PC-3 (cell line): Measurements from ENCODE around the gene SLC7A5. TPM values are rescaled to one million over a fixed set of nuclear protein-coding genes. Genes with fewer than 3 reads are reported as not detected.

ENCODE experiments used
- ATAC-seq: fragments of 200-7000 bp; cut with Tn5 transposase; 2 replicates; pipeline ENCODE4 v1.9.1; 2020; ENCODE audit warnings: mild to moderate bottlenecking, moderate library complexity
- BruUV-seq: library from RNA; stranded (reverse); fragments of 400-500 nt; replicated peaks from 2 replicates; lab custom pipeline; 2021; lab: Mats Ljungman, UMichigan
- CTCF ChIA-PET: fragments of 300-600 bp; sonication (Branson Sonifier 250); formaldehyde crosslinking; loops from one replicate; lab custom pipeline; 2022; ENCODE audit warnings: antibody characterized with exemption; lab: Charles Lee
- POLR2A ChIA-PET: fragments of 300-600 bp; sonication (Branson Sonifier 250); formaldehyde crosslinking; loops from one replicate; lab custom pipeline; 2022; ENCODE audit warnings: antibody characterized with exemption; ENCODE audit not compliant: unreplicated experiment; lab: Charles Lee
- DNase-seq: peaks from one replicate; pipeline ENCODE4 v3.0.0-alpha.2; 2015
- H2AFZ ChIP-seq: fragments of 300-600 bp; sonication (generic); 2 replicates; pipeline ENCODE4 v1.6.0; 2016; ENCODE audit warnings: antibody characterized with exemption, low read length
- H3F3A ChIP-seq: fragments of 300-600 bp; sonication (generic); one replicate; pipeline ENCODE4 v1.6.0; 2017; ENCODE audit warnings: antibody characterized with exemption, low read length, control low read depth, mild to moderate bottlenecking; ENCODE audit not compliant: unreplicated experiment
- H3K27ac ChIP-seq: fragments of 300-600 bp; sonication (generic); 2 replicates; pipeline ENCODE4 v1.5.1; 2016; ENCODE audit warnings: mild to moderate bottlenecking, low read length
- H3K27me3 ChIP-seq: fragments of 300-600 bp; sonication (generic); 2 replicates; pipeline ENCODE4 v1.6.1; 2016; ENCODE audit warnings: low read length, mixed read lengths
- H3K36me3 ChIP-seq: fragments of 300-600 bp; sonication (generic); 2 replicates; pipeline ENCODE4 v1.6.1; 2016; ENCODE audit warnings: low read depth, mixed run types, low read length, mixed read lengths
- H3K4me1 ChIP-seq: fragments of 300-600 bp; sonication (generic); 2 replicates; pipeline ENCODE4 v1.5.1; 2016; ENCODE audit warnings: low read length; ENCODE audit not compliant: insufficient read depth
- H3K4me2 ChIP-seq: fragments of 300-600 bp; sonication (generic); 2 replicates; pipeline ENCODE4 v1.6.0; 2016; ENCODE audit warnings: low read length
- H3K4me3 ChIP-seq: fragments of 300-600 bp; sonication (generic); 2 replicates; pipeline ENCODE4 v1.5.1; 2016; ENCODE audit warnings: mild to moderate bottlenecking, low read length, mixed read lengths
- H3K79me2 ChIP-seq: fragments of 300-600 bp; sonication (generic); 2 replicates; pipeline ENCODE4 v1.6.1; 2017; ENCODE audit warnings: low read length, mixed read lengths
- H3K9ac ChIP-seq: fragments of 300-600 bp; sonication (generic); 2 replicates; pipeline ENCODE4 v1.6.0; 2016; ENCODE audit warnings: mild to moderate bottlenecking, low read length
- H3K9me2 ChIP-seq: fragments of 300-600 bp; sonication (generic); replicated peaks from 2 replicates; pipeline ENCODE4 v1.6.1; 2016; ENCODE audit warnings: mixed run types, low read length, mixed read lengths
- H3K9me3 ChIP-seq: fragments of 300-600 bp; sonication (generic); 2 replicates; pipeline ENCODE4 v1.6.1; 2016; ENCODE audit warnings: low read length, mixed read lengths
- H4K20me1 ChIP-seq: fragments of 300-600 bp; sonication (generic); 2 replicates; pipeline ENCODE4 v1.6.1; 2016; ENCODE audit warnings: low read length, mixed read lengths
- EZH2 ChIP-seq: fragments of 300-600 bp; sonication (generic); IDR thresholded peaks from one replicate; pipeline ENCODE4 v1.6.1; 2017; ENCODE audit warnings: antibody characterized with exemption, mild to moderate bottlenecking, low read length; ENCODE audit not compliant: unreplicated experiment
- EZH2phosphoT487 ChIP-seq: fragments of 300-600 bp; sonication (generic); IDR thresholded peaks from 2 replicates; pipeline ENCODE4 v1.6.1; 2018; ENCODE audit warnings: mild to moderate bottlenecking, antibody characterized with exemption, low read length, borderline replicate concordance
- intact Hi-C: fragments of 100-400 bp; cut with micrococcal nuclease; formaldehyde crosslinking; loops from 2 replicates; pipeline ENCODE4 v1.9.0; 2023
- total RNA-seq: library from RNA; depleted of rRNA; stranded (reverse); fragments of >200 nt; gene quantifications from 2 replicates; pipeline ENCODE4 v1.2.3, GENCODE V29; 2014
- TF ChIP-seq, protein P1 (sequence below): fragments of 300-600 bp; sonication (generic); conservative IDR thresholded peaks from 2 replicates; pipeline ENCODE4 v1.5.1; 2017; ENCODE audit warnings: antibody characterized with exemption, low read depth, mild to moderate bottlenecking, low read length

The SLC7A5 gene
- total RNA-seq, 1 experiment from 2014 or later = 93.2 TPM

DNA sequence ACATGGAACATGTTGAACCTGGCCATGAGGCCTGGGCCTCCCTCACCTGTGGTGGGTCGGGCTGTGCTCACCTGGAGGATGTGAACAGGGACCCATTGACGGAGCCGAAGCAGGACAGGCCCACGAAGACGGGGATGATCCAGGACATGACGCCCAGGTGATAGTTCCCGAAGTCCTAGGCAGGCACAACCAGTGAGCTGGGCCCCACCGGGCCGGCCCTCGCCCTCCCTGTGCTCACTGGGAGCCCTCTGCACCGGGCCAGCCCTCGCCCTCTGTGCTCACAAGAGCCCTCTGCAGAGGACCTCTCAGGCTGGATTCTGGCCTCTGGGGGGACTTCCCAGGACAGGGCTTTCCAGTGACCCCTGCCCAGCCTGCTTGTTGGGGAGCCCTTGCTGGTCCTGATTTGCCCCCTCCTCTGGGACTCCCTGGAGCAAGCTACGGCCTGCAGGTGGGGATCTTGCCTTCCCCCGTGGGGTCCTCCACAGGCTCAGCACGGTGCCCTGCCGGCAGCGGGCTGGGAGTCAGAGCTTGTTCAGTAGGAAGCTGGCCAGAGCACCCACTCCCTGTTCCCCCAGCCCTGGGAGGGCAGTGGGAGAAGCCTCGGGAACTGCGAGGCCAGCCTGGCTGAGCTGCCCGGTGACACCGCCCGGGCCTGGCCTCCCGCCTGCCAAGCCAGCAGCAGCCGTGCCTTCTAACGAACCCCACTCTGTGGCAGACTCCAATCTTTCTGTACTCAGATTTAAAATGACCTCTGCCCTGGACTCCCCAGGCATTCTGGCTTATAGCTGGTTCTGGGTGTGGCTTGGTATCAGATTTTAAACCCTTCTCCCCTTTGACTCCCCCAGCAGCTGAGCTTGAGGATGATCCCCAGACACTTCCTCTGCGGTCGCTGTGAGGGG, 30.4 kb downstream of the SLC7A5 start:
- POLR2A ChIA-PET = no interaction called here
- ATAC-seq (no peak), DNase-seq (no peak)
- no peaks in the 10 kb centered on the region for H3K9me2 ChIP-seq
- H3K79me2 ChIP-seq = peaks cover 18% of the 10 kb centered on the region
- H3K4me2 ChIP-seq = no peak overlapping the region
- H3K9ac ChIP-seq = no peak overlapping the region
- CTCF ChIA-PET = interaction anchor here (0.5 kb wide), 1 partner anchor 33 kb away, joined by 3 read pairs; no protein-coding TSS in a partner anchor
- no peaks in the 10 kb centered on the region for H3K9me3 ChIP-seq
- H3F3A ChIP-seq = no peaks in the 10 kb centered on the region
- H4K20me1 ChIP-seq = peaks cover 10% of the 10 kb centered on the region
- BruUV-seq = no TSS peak
- H3K36me3 ChIP-seq = peaks cover 41% of the 10 kb centered on the region; the same call in 1 of the 2 replicates
- H3K4me3 ChIP-seq = no peak overlapping the region
- TF ChIP-seq EZH2 = no peak
- H3K27me3 ChIP-seq = no peaks in the 10 kb centered on the region
- H3K4me1 ChIP-seq = no peaks in the 10 kb centered on the region
- H3K27ac ChIP-seq = no peak overlapping the region
- no peak overlapping the region for H2AFZ ChIP-seq
- intact Hi-C loops = no loop called here

DNA sequence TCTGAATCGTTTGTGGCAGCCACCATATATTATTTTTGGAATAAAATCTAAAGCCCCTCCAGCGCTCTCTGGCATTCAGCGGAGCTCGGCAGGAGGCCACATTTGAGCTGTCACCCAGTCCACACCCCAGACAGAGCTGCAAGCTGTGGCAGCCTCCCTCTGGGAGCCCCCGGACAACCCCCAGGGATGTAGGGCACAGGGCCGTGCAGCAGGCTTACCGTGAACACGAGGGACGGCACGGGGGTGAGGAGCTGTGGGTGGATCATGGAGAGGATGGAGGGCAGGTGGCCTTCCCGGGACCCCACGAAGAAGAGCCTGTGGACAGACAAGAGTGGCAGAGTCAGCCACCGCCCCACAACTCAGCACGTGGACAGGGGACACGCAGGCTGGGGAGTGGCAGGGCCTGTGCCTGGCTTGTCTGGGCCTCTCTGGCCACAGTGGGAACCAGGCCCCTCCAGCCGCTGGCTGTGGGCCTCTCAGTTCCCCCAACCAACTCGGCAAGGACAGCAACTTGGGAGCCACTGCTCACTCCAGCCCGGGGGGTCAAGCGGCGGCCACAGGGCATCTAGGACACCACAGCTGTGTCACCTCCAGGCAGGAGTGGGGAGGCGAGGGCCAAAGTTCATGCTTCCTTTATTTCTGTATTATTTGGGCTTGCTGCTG, 31.5 kb downstream of the SLC7A5 start:
- BruUV-seq = no TSS peak
- Histone ChIP-seq H4K20me1 (peaks cover 8% of the 10 kb centered on the region), H3K4me3 (no peak overlapping the region), H3K4me2 (no peak overlapping the region), H3K4me1 (no peaks in the 10 kb centered on the region), H3K27ac (no peak overlapping the region), H2AFZ (no peak overlapping the region), H3K79me2 (peaks cover 8% of the 10 kb centered on the region; the same call in 1 of the 2 replicates), H3K27me3 (no peaks in the 10 kb centered on the region), H3K9me3 (no peaks in the 10 kb centered on the region), H3K9me2 (no peaks in the 10 kb centered on the region), H3K9ac (no peak overlapping the region), H3K36me3 (peaks cover 41% of the 10 kb centered on the region; the same call in 1 of the 2 replicates), H3F3A (no peaks in the 10 kb centered on the region)
- ATAC-seq (no peak), DNase-seq (no peak)
- CTCF ChIA-PET = no interaction called here
- POLR2A ChIA-PET = no interaction called here
- intact Hi-C loops = no loop called here
- TF ChIP-seq EZH2phosphoT487 (no peak), EZH2 (no peak)
- TF ChIP-seq, protein P1, sequence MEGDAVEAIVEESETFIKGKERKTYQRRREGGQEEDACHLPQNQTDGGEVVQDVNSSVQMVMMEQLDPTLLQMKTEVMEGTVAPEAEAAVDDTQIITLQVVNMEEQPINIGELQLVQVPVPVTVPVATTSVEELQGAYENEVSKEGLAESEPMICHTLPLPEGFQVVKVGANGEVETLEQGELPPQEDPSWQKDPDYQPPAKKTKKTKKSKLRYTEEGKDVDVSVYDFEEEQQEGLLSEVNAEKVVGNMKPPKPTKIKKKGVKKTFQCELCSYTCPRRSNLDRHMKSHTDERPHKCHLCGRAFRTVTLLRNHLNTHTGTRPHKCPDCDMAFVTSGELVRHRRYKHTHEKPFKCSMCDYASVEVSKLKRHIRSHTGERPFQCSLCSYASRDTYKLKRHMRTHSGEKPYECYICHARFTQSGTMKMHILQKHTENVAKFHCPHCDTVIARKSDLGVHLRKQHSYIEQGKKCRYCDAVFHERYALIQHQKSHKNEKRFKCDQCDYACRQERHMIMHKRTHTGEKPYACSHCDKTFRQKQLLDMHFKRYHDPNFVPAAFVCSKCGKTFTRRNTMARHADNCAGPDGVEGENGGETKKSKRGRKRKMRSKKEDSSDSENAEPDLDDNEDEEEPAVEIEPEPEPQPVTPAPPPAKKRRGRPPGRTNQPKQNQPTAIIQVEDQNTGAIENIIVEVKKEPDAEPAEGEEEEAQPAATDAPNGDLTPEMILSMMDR = no peak

DNA sequence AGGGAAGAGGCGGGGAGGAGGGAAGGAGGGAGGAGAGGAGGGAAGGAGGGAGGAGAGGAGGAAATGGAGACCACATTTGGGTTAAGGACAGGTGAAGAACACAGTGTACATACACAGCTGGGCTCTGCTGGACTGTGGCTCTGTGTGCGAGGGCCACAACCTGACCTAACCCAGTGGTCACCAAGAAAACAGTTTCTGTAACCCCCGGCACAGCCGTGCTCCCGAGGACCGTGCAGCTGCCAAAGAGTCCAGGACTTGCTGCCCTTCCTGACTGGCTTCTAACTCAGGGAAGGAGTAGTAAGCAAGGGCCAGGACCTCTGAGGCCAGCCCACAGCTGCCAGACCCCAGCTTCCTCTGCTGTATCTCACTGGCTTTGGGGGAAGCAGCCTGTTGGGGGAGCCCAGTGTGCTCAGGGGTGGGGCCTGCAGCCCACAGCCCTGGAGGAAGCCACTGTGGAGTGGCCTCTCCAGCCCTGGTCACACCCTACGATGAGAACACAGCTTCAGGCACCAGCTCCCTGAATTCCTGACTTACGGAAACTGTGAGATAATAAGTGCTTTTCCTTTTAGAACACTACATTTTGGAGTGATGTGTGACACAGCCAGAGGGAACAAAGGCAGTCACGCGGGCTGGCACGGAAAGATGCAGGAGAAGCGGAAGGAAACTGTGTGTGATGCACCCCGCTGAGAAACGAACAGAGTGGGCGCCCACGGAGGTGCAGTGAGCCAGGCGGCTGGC, 32.3 kb downstream of the SLC7A5 start:
- no peaks in the 10 kb centered on the region for H3F3A ChIP-seq
- ChIA-PET POLR2A (no interaction called here), CTCF (no interaction called here)
- H3K4me3 ChIP-seq = no peak overlapping the region
- H4K20me1 ChIP-seq = peaks cover under 1% of the 10 kb centered on the region; the same call in 1 of the 2 replicates
- no peak for TF ChIP-seq EZH2
- TF ChIP-seq EZH2phosphoT487 = no peak
- TF ChIP-seq, protein P1 = no peak
- H3K79me2 ChIP-seq = peaks cover 4% of the 10 kb centered on the region; the same call in 1 of the 2 replicates
- no peak overlapping the region for H3K9ac ChIP-seq
- H3K4me2 ChIP-seq = no peak overlapping the region
- H3K27ac ChIP-seq = no peak overlapping the region
- H3K36me3 ChIP-seq = peaks cover 41% of the 10 kb centered on the region; the same call in 1 of the 2 replicates
- no peak for ATAC-seq
- intact Hi-C loops = no loop called here
- H3K9me2 ChIP-seq = no peaks in the 10 kb centered on the region
- no TSS peak for BruUV-seq
- H3K9me3 ChIP-seq = no peaks in the 10 kb centered on the region
- H2AFZ ChIP-seq = no peak overlapping the region
- no peaks in the 10 kb centered on the region for H3K27me3 ChIP-seq
- no peaks in the 10 kb centered on the region for H3K4me1 ChIP-seq
- no peak for DNase-seq
